Smooth muscle cell (in vitro differentiated cells): Measurements from ENCODE around the gene TOGARAM2. TPM values are rescaled to one million over a fixed set of nuclear protein-coding genes. Genes with fewer than 3 reads are reported as not detected.

Experiments
- DNase-seq: peaks from one replicate; lab custom pipeline; 2025; ENCODE audit not compliant: unreplicated experiment; lab: John Stamatoyannopoulos, UW
- H2AFZ ChIP-seq: fragments of 200-600 bp; sonication (generic); 2 replicates; pipeline ENCODE4 v1.6.0; 2016; ENCODE audit warnings: antibody characterized with exemption, low read depth, mild to moderate bottlenecking
- H3F3A ChIP-seq: fragments of 200-600 bp; sonication (generic); 2 replicates; pipeline ENCODE4 v1.6.0; 2017; ENCODE audit warnings: antibody characterized with exemption, low read depth
- H3K27ac ChIP-seq: fragments of 200-600 bp; sonication (generic); 2 replicates; pipeline ENCODE4 v1.5.1; 2016; ENCODE audit warnings: low read depth, mild to moderate bottlenecking
- H3K27me3 ChIP-seq: fragments of 200-600 bp; sonication (generic); 2 replicates; pipeline ENCODE4 v1.6.1; 2016; ENCODE audit warnings: low read depth, mild to moderate bottlenecking
- H3K36me3 ChIP-seq: fragments of 200-600 bp; sonication (generic); 2 replicates; pipeline ENCODE4 v1.5.1; 2016; ENCODE audit warnings: low read depth
- H3K4me1 ChIP-seq: fragments of 200-600 bp; sonication (generic); 2 replicates; pipeline ENCODE4 v1.5.1; 2016; ENCODE audit warnings: low read depth
- H3K4me2 ChIP-seq: fragments of 200-600 bp; sonication (generic); 2 replicates; pipeline ENCODE4 v1.6.0; 2016; ENCODE audit warnings: mild to moderate bottlenecking
- H3K4me3 ChIP-seq: fragments of 200-600 bp; sonication (generic); 2 replicates; pipeline ENCODE4 v1.5.1; 2016; ENCODE audit warnings: mild to moderate bottlenecking
- H3K79me2 ChIP-seq: fragments of 200-600 bp; sonication (generic); 2 replicates; pipeline ENCODE4 v1.6.0; 2016; ENCODE audit warnings: low read depth, mild to moderate bottlenecking
- H3K9ac ChIP-seq: fragments of 200-600 bp; sonication (generic); 2 replicates; pipeline ENCODE4 v1.6.0; 2016; ENCODE audit warnings: low read depth
- H3K9me3 ChIP-seq: fragments of 200-600 bp; sonication (generic); replicated peaks from 2 replicates; pipeline ENCODE4 v1.5.1; 2016; ENCODE audit warnings: low read depth
- H4K20me1 ChIP-seq: fragments of 200-600 bp; sonication (generic); 2 replicates; pipeline ENCODE4 v1.6.0; 2016; ENCODE audit warnings: low read depth
- CTCF ChIP-seq: fragments of 200-600 bp; sonication (generic); IDR thresholded peaks from 2 replicates; pipeline ENCODE4 v1.5.1; 2017; ENCODE audit warnings: borderline replicate concordance, mild to moderate bottlenecking, antibody characterized with exemption; ENCODE audit not compliant: insufficient read depth, poor library complexity, severe bottlenecking
- WGBS: methylation state at CpG from one replicate; pipeline ENCODE4 v1.1.7; 2016; ENCODE audit warnings: low lambda C conversion rate; 5-methylcytosine and 5-hydroxymethylcytosine counted together
- polyA plus RNA-seq: library from polyadenylated mRNA; unstranded; fragments of >200 nt; fragmentation: Nextera tagmentation; extraction: Ambion mirVana; gene quantifications from 2 replicates; pipeline ENCODE4 v1.2.1, GENCODE V29; 2016
- total RNA-seq: library from RNA; depleted of rRNA; stranded (reverse); fragments of >200 nt; gene quantifications from 2 replicates; pipeline ENCODE4 v1.2.3, GENCODE V29; 2014

The TOGARAM2 gene
- total RNA-seq, result 0.09 and 0.72 TPM in 2 replicates
- polyA plus RNA-seq, result 1.1 and 1.9 TPM in 2 replicates

DNA sequence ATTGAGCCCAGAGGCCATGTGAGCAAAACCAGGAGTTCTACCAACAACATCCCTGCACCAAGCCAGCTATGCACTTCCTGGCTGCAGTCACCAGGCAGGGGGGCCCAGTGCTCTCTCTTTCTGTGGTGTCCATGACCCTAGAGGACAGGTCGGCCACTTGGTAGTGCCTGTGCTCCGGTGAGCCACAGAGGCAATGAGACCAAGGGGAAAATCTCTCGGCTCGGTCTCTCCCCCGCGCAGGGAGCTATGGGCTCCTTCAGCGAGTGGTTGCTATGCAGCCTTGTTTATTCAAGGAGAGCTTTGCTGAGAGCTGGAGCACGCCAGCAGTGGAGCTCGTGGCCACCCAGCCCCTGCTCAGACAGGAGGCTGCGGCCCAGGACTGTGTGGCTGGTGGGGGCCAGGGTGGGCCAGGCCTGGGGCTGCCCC lies at the start of gene TOGARAM2:
TSS of gene TOGARAM2 (plus strand) at position 283 of the 426 bp plus-strand sequence. CDS start 13,537 bp downstream, outside the sequence.
- no peak for TF ChIP-seq CTCF
- H3K27ac ChIP-seq, result no peak within 1 kb of the TSS
- peak within 1 kb of the TSS; percentile 10 for H2AFZ ChIP-seq
- peaks cover 4% of the 10 kb centered on the region for H3K4me1 ChIP-seq
- no peak for DNase-seq
- H3K9ac ChIP-seq, result no peak within 1 kb of the TSS
- 28% methylated on average over 10 of the region's 10 CpGs for WGBS
- no peaks in the 10 kb centered on the region for H3K9me3 ChIP-seq
- H4K20me1 ChIP-seq, result no peaks in the 10 kb centered on the region
- no peaks in the 10 kb centered on the region for H3K79me2 ChIP-seq
- H3K4me2 ChIP-seq, result no peak within 1 kb of the TSS
- no peaks in the 10 kb centered on the region for H3F3A ChIP-seq
- H3K36me3 ChIP-seq, result no peaks in the 10 kb centered on the region
- no peak within 1 kb of the TSS for H3K4me3 ChIP-seq
- no peaks in the 10 kb centered on the region for H3K27me3 ChIP-seq

DNA sequence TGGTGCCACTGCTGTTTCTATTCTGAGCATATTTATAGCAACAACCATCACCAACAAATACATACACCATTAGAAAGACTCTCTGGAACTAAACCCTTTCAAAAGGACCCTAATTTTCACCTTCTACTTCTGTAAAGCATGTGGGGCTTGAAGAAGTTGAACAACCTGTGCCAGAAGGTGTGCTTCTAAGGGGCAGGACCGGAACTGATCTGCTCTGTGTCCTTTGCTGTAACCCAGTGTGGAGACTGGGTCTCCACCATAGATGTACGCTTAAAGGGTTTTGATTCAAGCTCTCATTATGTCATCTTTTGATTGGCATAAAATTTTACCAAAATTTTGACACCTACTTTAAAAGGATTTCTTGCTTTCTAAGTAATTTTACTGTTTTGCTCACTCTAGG lies 46.3 kb upstream of the TOGARAM2 start:
- H2AFZ ChIP-seq, result no peak overlapping the region
- H3K4me3 ChIP-seq, result no peak overlapping the region
- peaks cover 13% of the 10 kb centered on the region for H3K79me2 ChIP-seq
- H3K9ac ChIP-seq, result no peak overlapping the region
- H3K4me2 ChIP-seq, result no peak overlapping the region
- WGBS, result 93% methylated on average over 2 of the region's 2 CpGs
- H3F3A ChIP-seq, result no peaks in the 10 kb centered on the region
- no peaks in the 10 kb centered on the region for H3K4me1 ChIP-seq
- TF ChIP-seq CTCF, result no peak
- H3K36me3 ChIP-seq, result peaks cover 21% of the 10 kb centered on the region
- no peaks in the 10 kb centered on the region for H3K27me3 ChIP-seq
- no peak overlapping the region for H3K27ac ChIP-seq
- peaks cover 3% of the 10 kb centered on the region for H4K20me1 ChIP-seq
- no peaks in the 10 kb centered on the region for H3K9me3 ChIP-seq
- DNase-seq, result no peak

- no peak overlapping the region for H3K27ac ChIP-seq
- TF ChIP-seq CTCF, result no peak
- no peak overlapping the region for H3K4me2 ChIP-seq
- no peaks in the 10 kb centered on the region for H3K4me1 ChIP-seq
- H3K79me2 ChIP-seq, result peaks cover 2% of the 10 kb centered on the region
- H2AFZ ChIP-seq, result no peak overlapping the region
- H3K9ac ChIP-seq, result no peak overlapping the region
- DNase-seq, result no peak
- no peaks in the 10 kb centered on the region for H4K20me1 ChIP-seq
- WGBS, result 95% methylated on average over 3 of the region's 3 CpGs
- peaks cover 19% of the 10 kb centered on the region for H3K36me3 ChIP-seq
- no peaks in the 10 kb centered on the region for H3K27me3 ChIP-seq
- no peaks in the 10 kb centered on the region for H3K9me3 ChIP-seq
- H3K4me3 ChIP-seq, result no peak overlapping the region
- no peaks in the 10 kb centered on the region for H3F3A ChIP-seq
These were observed 40.1 kb upstream of the TOGARAM2 start for GRCh38 chr2:28941008-28941407.

DNA sequence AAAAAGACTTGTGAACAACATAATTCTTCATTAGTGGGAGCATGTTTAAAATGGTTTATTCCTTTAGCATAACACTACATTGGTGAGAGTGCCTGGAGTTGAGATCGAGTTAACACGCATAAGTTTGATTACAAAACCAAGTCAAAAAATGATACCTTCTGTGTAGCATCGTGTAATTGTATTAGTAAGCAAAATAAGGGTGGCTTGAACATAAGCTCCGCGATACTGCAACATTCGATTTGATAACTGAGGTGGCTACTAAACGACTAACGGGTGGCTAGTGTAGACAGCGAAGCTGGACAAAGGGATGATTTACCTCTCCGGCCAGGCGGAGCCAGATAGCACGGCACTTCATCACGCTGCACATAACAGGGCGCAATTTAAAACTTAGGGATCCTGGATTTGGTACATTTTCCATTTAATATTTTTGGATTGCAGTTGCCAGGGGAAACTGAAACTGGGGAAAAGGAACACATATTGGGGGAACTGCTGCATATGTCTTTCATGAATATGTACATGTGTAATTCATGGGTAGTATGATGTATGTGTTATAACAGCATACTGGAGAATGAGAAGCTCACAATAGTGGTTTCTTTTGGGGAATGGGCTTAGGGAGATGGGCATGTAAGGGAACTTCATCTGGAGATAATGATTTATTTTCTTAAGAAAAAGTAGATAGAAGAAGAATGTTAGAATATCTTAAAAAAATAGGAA lies 36.4 kb upstream of the TOGARAM2 start:
- H3K9ac ChIP-seq, result no peak overlapping the region
- H3K9me3 ChIP-seq, result no peaks in the 10 kb centered on the region
- no peak overlapping the region for H3K4me2 ChIP-seq
- H3K36me3 ChIP-seq, result peaks cover 33% of the 10 kb centered on the region
- TF ChIP-seq CTCF, result no peak
- H3K4me1 ChIP-seq, result no peaks in the 10 kb centered on the region
- no peak overlapping the region for H3K4me3 ChIP-seq
- no peak overlapping the region for H3K27ac ChIP-seq
- H3K27me3 ChIP-seq, result no peaks in the 10 kb centered on the region
- WGBS, result 90% methylated on average over 14 of the region's 14 CpGs
- H3K79me2 ChIP-seq, result no peaks in the 10 kb centered on the region
- no peaks in the 10 kb centered on the region for H3F3A ChIP-seq
- no peaks in the 10 kb centered on the region for H4K20me1 ChIP-seq
- DNase-seq, result no peak
- H2AFZ ChIP-seq, result no peak overlapping the region
